Measurements from ENCODE around the gene UBAC2.
"Not testable (repeated sequence)": the region's sequence is repeated elsewhere in the genome, so short reads cannot be mapped to it uniquely, and the experiment has no call there.

UBAC2 gene

GRCh38 chr13:99182439-99182838, 18.2 kb upstream of the UBAC2 start:
- in situ Hi-C loops (cut with HindIII; ENCODE audit: low sequenced_read_pairs), result no loop called here

GRCh38 chr13:99185606-99186005, 15.0 kb upstream of the UBAC2 start:
- in situ Hi-C loops (cut with HindIII; ENCODE audit: low sequenced_read_pairs), result no loop called here

DNA sequence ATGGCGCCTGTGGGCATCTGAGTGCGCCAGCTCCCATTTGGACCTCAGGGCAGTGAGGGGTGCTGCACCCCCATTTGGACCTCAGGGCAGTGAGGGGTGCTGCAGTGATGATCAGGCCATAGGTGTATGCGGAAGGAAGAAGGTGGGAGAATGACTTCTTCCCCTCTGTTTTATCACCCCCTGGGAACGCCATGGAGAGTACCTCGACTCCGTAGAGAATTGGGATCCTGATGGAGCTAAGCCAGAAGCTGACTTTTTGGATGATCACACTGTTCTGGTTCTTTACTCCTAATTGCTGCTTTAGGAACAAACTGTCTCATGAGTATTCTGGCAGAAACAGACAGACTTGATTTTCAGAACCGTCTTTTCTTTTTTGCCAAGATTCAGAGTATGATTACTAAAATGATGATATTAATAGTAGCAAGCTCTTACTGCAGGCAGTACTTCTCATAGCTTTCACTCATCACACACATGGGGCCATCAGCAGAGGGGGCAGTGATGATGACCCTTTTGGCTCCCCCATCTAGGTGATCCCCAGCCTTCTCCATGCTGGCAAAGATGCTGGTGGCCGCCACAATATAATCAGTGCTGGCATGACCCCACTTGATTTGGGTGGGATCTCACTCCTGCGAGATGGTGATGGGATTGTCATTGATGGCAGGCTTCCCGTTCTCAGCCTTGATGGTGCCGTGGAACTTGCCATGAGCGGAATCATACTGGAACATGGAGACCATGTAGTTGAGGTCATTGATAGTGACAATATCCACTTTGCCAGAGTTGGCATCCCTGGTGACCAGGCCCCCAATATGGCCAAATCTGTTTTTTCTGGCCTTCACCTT, 10.3 kb upstream of the UBAC2 start:
- in situ Hi-C loops (cut with HindIII; ENCODE audit: low sequenced_read_pairs), result no loop called here

DNA sequence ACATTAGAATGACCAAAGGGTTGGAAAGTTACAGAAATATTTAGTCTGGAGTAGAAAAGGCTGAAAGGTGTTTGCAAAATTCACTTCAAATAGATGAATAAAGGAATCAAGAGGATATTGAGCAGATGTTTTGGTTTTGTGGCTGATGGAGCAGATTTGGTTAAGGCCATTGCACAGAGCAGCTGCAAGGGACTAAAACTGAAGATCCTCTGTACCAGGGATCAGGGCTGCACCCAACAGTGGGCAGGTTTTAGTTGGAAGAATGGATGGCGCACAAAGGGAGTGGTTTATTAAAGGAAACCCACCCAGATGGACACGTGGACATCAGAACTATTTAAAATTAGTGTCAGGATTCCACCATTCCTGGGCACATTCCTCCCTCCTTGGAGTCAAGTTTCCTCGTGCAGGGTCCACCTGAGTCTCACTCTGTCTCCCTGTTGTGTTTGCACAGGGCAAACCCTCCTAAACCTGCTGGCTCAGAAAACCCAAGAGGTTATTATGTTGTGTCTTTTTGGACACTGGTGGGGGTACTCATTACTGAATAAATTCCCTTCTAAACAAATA, 9.2 kb upstream of the UBAC2 start:
- in situ Hi-C loops (cut with HindIII; ENCODE audit: low sequenced_read_pairs), result no loop called here

DNA sequence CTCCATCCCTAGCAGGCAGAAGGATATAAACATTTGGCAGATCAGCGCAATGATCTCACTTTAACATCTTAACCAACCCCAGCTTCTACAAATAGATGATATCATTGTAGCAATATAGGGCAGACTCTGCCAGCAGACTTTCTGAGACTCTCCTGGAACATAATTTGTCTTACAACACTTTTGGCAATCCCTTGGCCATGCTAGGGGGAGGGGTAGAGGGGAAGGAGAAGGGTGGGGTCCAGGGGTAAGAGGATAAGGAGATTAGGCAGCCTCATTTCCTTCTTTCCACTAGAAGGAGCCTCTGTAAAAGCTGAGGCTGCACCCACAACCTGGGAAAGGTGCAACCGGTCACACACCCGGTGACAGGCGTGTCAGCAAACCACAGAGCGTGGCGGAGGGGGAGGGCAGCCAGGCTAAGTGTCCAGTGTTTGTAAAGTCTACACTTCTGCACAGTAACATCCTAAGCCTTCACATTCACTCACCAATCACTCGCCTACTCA, 8.7 kb upstream of the UBAC2 start:
- in situ Hi-C loops (cut with HindIII; ENCODE audit: low sequenced_read_pairs), result no loop called here

DNA sequence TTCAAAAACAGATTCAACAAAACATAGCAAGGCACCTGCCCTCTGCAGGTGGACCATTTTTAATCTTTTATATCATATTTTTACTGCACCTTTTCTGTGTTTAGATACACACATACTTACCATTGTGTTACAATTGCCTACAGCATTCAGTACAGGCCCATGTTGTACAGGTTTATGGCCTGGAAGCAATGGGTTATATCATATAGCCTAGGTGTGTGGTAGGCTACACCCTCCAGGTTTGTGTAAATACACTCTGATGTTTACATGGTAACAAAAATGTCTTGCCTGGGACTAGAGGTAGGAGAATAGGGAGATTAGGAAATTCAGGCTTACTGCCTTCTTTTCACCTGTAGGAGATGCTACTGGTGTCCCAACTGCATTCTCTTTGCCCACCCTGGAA, 8.2 kb upstream of the UBAC2 start:
- in situ Hi-C loops (cut with HindIII; ENCODE audit: low sequenced_read_pairs), result no loop called here

DNA sequence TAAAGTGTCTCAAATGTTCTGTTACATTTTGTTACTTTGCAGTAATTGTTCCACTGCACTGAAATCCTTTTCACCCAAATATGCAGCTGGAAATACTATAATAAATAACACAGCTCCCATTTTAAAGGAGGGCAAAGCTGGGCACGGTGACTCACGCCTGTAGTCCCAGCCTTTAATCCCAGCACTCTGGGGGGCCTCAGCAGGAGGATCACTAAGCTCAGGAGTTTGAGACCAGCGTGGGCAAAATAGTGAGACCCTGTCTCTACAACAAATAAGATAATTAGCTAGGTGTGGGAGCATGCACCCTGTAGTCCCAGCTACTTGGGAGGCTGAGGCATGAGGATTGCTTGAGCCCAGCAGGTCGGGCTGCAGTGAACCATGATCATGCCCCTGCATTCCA, 7.5 kb upstream of the UBAC2 start:
- in situ Hi-C loops (cut with HindIII; ENCODE audit: low sequenced_read_pairs), result no loop called here

DNA sequence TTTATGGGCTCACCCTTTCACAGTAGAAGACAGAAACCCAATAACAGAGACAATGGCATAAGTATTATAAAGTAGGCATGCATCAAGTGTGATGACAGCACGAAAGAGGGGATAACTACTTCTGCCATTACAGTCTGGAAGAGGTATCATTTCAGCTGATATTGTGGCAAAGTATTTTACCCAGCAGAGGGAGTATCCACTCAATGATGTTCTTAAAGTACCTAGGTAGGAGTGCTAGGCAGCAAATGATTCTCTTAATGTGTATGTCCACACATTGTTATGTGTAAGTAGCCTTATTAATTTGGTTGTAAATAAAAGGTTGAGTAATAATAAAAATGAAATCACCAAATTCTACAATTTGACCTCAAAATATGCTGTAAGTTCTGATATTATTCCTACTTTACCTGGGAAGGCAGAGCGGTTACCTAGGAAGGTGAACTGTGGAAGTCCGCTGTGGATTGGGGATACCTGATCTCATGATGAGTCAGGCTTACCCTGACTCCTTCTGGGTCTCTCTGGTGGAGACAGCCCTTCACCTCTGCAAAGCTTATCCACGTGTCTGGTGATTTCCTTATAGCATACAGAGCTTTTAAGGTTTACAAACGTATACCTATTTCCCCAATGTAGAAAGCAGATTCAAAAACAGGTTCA, 4.1 kb upstream of the UBAC2 start:
- in situ Hi-C loops (cut with HindIII; ENCODE audit: low sequenced_read_pairs), result no loop called here

GRCh38 chr13:99197117-99197651, 3.5 kb upstream of the UBAC2 start:
- in situ Hi-C loops (cut with HindIII; ENCODE audit: low sequenced_read_pairs), result no loop called here

DNA sequence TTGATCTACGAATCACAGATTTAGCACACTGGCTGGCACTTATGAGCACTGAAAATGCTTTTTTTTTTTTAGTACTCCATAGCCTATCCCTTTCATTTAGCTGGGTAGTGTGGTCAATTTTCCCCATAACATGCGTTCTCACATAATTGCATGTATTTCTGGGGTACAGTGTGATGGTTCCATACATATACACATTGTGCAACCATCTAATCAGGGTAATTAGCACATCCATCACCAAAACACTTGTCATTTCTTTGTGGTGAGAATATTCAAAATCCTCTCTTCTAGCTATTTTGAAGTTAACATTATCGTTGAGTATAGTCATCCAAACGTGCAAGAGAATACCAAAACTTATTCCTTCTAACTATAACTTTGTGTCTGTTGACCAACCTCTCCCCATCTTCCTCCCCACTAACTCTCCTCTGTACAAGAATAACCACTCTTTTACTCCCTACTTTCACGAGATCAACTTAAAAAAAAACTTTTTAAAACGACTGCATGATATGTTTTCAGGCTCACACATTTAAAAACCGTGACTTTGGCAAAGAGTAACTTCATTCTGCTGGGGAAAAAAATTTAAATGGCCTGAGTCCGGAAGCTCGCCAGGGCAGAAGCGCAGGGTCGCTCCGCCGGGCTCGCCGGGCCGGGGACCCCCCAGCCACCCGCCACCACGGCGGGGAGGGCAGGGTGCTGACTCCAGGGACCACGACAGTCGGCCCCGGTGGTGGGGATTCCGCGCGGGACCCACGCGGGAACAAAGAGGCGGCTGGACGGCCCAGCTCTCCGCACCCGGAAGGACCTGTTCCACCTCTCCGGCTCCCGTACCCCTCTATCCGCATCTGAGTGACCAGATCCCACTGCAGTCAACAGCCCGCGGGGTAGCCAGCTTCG, 868 bp upstream of the UBAC2 start:
- in situ Hi-C loops (cut with HindIII; ENCODE audit: low sequenced_read_pairs), result no loop called here

GRCh38 chr13:99203601-99204579, 3.2 kb downstream of the UBAC2 start:
- in situ Hi-C loops (cut with HindIII; ENCODE audit: low sequenced_read_pairs), result no loop called here

DNA sequence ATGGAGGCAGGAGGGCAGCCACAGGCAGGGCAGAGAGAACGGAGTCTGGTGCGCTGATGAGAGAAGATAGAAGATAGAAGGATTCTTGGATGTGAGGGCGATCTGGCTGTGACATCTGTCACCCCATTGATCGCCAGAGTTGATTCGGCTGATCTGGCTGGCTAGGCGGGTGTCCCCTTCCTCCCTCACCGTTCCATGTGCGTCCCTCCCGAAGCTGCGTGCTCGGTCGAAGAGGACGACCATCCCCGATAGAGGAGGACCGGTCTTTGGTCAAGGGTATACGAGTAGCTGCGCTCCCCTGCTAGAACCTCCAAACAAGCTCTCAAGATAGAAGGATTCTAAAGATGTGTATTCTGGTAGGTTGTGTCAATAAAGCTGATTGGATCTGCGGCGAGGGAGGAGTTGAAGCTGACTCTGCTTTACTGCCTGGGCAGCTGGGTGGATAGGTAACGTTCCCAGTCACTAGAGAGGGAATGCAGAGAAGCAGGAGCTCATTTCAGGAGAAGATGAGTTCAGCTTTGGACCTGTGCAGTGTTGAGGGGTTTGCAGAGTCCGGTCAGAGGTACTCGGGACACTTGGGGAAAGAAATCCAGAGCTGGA, 5.1 kb downstream of the UBAC2 start:
- in situ Hi-C loops (cut with HindIII; ENCODE audit: low sequenced_read_pairs), result no loop called here

- in situ Hi-C loops (cut with HindIII; ENCODE audit: low sequenced_read_pairs), result no loop called here
These were observed 5.6 kb downstream of the UBAC2 start for GRCh38 chr13:99206226-99206625.

DNA sequence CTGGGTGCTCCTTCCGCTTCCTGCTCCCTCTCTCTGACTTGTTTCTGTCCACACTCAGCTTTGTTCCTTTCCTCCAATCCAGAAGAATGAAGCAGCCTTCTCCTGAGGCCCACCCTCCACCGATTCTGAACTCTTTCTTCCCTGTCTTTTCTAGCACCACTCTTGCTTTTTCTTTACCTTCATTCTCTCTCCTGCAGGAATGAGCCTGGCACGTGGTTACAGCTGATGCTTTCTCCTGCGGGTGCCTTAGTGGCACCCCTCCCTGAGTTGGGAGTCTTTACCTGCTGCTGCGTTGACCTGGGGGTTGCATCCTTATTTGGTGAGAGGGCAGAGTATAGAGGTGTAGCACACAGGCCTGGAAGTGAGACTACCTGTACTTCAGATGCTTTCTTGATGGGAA, 6.2 kb downstream of the UBAC2 start:
- in situ Hi-C loops (cut with HindIII; ENCODE audit: low sequenced_read_pairs), result no loop called here

DNA sequence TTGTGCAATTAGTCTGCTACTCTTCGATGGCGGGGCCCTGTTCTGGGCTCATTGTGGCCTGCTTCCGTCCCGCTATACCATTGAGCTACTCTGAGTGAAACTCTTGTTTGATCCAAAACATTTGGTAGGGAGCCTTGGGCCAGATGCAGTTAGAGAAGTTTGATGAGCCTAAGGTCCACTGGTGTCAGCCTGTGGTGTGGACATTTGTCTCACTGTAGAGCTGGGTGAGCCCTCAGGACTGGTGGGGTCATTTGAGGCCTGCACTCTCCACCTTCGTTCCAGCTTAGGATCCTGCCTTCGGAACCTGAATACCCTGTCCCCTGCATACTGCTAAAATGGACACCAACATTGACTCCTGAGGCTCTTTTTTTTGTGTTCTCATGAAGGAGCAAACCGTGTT, 6.9 kb downstream of the UBAC2 start:
- in situ Hi-C loops (cut with HindIII; ENCODE audit: low sequenced_read_pairs), result no loop called here

DNA sequence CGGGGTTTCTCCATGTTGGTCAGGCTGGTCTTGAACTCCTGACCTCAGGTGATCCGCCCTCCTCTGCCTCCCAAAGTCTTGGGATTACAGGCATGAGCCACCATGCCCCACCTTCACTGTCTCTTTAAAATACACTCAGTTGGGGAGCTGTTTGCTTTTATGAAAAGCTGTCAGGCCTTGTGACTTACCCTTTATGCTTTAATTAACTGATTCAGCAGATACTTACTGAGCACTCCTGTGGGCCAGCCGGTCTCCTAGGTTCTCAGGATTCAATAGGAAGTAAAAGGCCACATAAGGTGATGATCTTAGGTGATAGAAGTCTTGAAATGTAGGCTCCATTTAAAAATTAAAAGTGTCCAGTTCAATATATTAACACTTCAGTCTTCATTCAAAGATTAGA, 7.5 kb downstream of the UBAC2 start:
- in situ Hi-C loops (cut with HindIII; ENCODE audit: low sequenced_read_pairs), result no loop called here

GRCh38 chr13:99208845-99209527, 8.3 kb downstream of the UBAC2 start:
- in situ Hi-C loops (cut with HindIII; ENCODE audit: low sequenced_read_pairs), result no loop called here

GRCh38 chr13:99210627-99211026, 10.0 kb downstream of the UBAC2 start:
- in situ Hi-C loops (cut with HindIII; ENCODE audit: low sequenced_read_pairs), result not testable (repeated sequence)
